ENCODE data around the gene TMEM140. TPM values are rescaled to one million over a fixed set of nuclear protein-coding genes. Genes with fewer than 3 reads are reported as not detected.

The TMEM140 gene
- total RNA-seq, 1 experiment from 2014 or later: not detected

- ChIA-PET CTCF (no interaction called here), POLR2A (ENCODE audit: low non-redundant PET) (no interaction called here)
- H3K4me3 ChIP-seq (ENCODE audit: low read depth, low read length, poor library complexity, severe bottlenecking): no peak overlapping the region
- DNase-seq (ENCODE audit: low spot score): no peak
- no peaks in the 10 kb centered on the region for H3K27me3 ChIP-seq (replicated peaks; ENCODE audit: insufficient read depth, low read depth, low read length, poor library complexity)
- H3K27ac ChIP-seq (ENCODE audit: low read depth, low read length, poor library complexity, severe bottlenecking): no peak overlapping the region
- no peak for TF ChIP-seq EZH2 (IDR thresholded peaks at IDR 0.05; ENCODE audit: borderline replicate concordance, low read depth, low read length, poor library complexity, severe bottlenecking)
- TF ChIP-seq CTCF (conservative IDR thresholded peaks at IDR 0.05; ENCODE audit: low read depth, low read length): no peak
- H3K9me3 ChIP-seq (ENCODE audit: low read depth, low read length, poor library complexity, severe bottlenecking): no peaks in the 10 kb centered on the region
- no TSS peak for BruUV-seq (replicated peaks)
- no peaks in the 10 kb centered on the region for H3K36me3 ChIP-seq (ENCODE audit: insufficient read depth, low read length, poor library complexity, severe bottlenecking)
- no peaks in the 10 kb centered on the region for H3K4me1 ChIP-seq (ENCODE audit: insufficient read depth, low read length, poor library complexity, severe bottlenecking)
- intact Hi-C loops (cut with micrococcal nuclease; ENCODE audit: unreplicated experiment): loop anchor here (10.0 kb wide), 1 partner anchor 63 kb away; the partner anchor contains the start of gene CYREN
These were observed 36.5 kb upstream of the TMEM140 start for GRCh38 chr7:135111379-135111778.

- no peaks in the 10 kb centered on the region for H3K36me3 ChIP-seq (ENCODE audit: insufficient read depth, low read length, poor library complexity, severe bottlenecking)
- H3K27ac ChIP-seq (ENCODE audit: low read depth, low read length, poor library complexity, severe bottlenecking): no peak overlapping the region
- H3K4me3 ChIP-seq (ENCODE audit: low read depth, low read length, poor library complexity, severe bottlenecking): no peak overlapping the region
- CTCF ChIA-PET: no interaction called here
- H3K9me3 ChIP-seq (ENCODE audit: low read depth, low read length, poor library complexity, severe bottlenecking): no peaks in the 10 kb centered on the region
- no peaks in the 10 kb centered on the region for H3K27me3 ChIP-seq (replicated peaks; ENCODE audit: insufficient read depth, low read depth, low read length, poor library complexity)
- POLR2A ChIA-PET (ENCODE audit: low non-redundant PET): no interaction called here
- TF ChIP-seq CTCF (conservative IDR thresholded peaks at IDR 0.05; ENCODE audit: low read depth, low read length) (no peak), EZH2 (IDR thresholded peaks at IDR 0.05; ENCODE audit: borderline replicate concordance, low read depth, low read length, poor library complexity, severe bottlenecking) (no peak)
- no peak for DNase-seq (ENCODE audit: low spot score)
- intact Hi-C loops (cut with micrococcal nuclease; ENCODE audit: unreplicated experiment): loop anchor here (10.0 kb wide), 1 partner anchor 60 kb away; the partner anchor contains the start of gene CYREN
- BruUV-seq (replicated peaks): no TSS peak
- H3K4me1 ChIP-seq (ENCODE audit: insufficient read depth, low read length, poor library complexity, severe bottlenecking): no peaks in the 10 kb centered on the region
These were observed 33.2 kb upstream of the TMEM140 start for GRCh38 chr7:135114622-135115021.

GRCh38 chr7:135117096-135117495 is 30.8 kb upstream of the TMEM140 start:
- POLR2A ChIA-PET (ENCODE audit: low non-redundant PET): no interaction called here
- H3K9me3 ChIP-seq (ENCODE audit: low read depth, low read length, poor library complexity, severe bottlenecking): peaks cover 8% of the 10 kb centered on the region
- DNase-seq (ENCODE audit: low spot score): no peak
- no peak overlapping the region for H3K4me3 ChIP-seq (ENCODE audit: low read depth, low read length, poor library complexity, severe bottlenecking)
- no peaks in the 10 kb centered on the region for H3K36me3 ChIP-seq (ENCODE audit: insufficient read depth, low read length, poor library complexity, severe bottlenecking)
- CTCF ChIA-PET: no interaction called here
- no TSS peak for BruUV-seq (replicated peaks)
- H3K27ac ChIP-seq (ENCODE audit: low read depth, low read length, poor library complexity, severe bottlenecking): no peak overlapping the region
- H3K27me3 ChIP-seq (replicated peaks; ENCODE audit: insufficient read depth, low read depth, low read length, poor library complexity): no peaks in the 10 kb centered on the region
- no peaks in the 10 kb centered on the region for H3K4me1 ChIP-seq (ENCODE audit: insufficient read depth, low read length, poor library complexity, severe bottlenecking)
- intact Hi-C loops (cut with micrococcal nuclease; ENCODE audit: unreplicated experiment): loop anchor here (10.0 kb wide), 1 partner anchor 58 kb away; the partner anchor contains the start of gene CYREN
- TF ChIP-seq CTCF (conservative IDR thresholded peaks at IDR 0.05; ENCODE audit: low read depth, low read length) (no peak), EZH2 (IDR thresholded peaks at IDR 0.05; ENCODE audit: borderline replicate concordance, low read depth, low read length, poor library complexity, severe bottlenecking) (no peak)

Measured in A673 (cell line).